Lower leg skin (tissue), 3 donors: ENCODE measurements around the gene DCDC2.

Source experiments
- CTCF ChIP-seq, 3 donors: fragments of 450-650 bp; IDR thresholded peaks; one replicate each; pipeline ENCODE4 v1.5.1; 2016; ENCODE audit warnings: antibody characterized with exemption in 3 of 3, mild to moderate bottlenecking in 3 of 3, moderate library complexity in 2 of 3
- POLR2A ChIP-seq, 2 donors: fragments of 450-650 bp; IDR thresholded peaks; one replicate each; pipeline ENCODE4 v1.6.1; 2016 to 2017; ENCODE audit warnings: antibody characterized with exemption in 2 of 2, mild to moderate bottlenecking in 1 of 2, moderate library complexity in 1 of 2

GRCh38 chr6:24324617-24325016 is 33.2 kb downstream of the DCDC2 start:
- TF ChIP-seq CTCF (IDR thresholded peaks at IDR 0.05) (no peak), POLR2A (IDR thresholded peaks at IDR 0.05) (no peak)
